GM19043 (cell line): ENCODE results near the gene KIF5A.

Source experiments
- ATAC-seq: cut with Tn5 transposase; IDR thresholded peaks from one replicate; pipeline ENCODE4 v1.9.1; 2021; ENCODE audit warnings: low read depth; ENCODE audit not compliant: unreplicated experiment

The KIF5A gene

DNA sequence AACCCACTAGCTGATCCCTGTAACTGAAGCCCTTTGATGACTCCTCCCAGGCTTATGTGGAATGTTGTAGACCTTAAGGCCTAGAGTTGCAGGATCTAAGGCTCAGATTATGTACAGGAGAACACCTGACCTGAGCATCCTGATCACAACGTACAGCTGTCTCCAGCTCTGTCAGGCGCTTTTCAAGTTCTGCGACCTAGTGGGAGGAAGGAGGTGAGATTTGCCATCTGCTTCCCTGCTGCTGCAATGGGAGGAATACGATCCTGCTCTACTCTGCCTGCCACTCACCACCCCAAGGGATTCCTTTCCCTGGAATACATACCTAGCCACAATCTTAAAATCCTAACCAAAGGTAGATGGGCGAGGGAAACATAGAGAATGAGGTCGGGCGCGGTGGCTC, 16.7 kb upstream of the KIF5A start:
- no peak for ATAC-seq

DNA sequence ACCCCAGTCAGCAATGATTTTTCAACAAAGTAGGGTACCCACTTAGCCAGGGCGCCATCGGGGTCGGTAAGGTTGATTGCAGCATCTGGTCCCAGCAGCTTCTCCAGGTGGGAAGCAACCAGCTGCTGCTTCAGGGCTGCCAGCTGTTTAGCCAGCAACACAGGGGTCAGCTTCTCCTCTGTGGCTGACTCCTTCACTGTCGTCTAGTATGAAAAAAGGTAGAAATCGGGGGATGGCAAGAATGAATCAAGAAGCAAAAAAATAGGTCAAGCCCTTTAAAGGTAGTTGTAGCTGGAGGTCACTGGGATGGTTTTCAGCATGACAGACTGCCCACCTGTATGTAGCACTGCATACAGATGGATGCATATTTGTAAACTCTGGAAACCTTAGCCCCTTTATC, 15.6 kb upstream of the KIF5A start:
- no peak for ATAC-seq

DNA sequence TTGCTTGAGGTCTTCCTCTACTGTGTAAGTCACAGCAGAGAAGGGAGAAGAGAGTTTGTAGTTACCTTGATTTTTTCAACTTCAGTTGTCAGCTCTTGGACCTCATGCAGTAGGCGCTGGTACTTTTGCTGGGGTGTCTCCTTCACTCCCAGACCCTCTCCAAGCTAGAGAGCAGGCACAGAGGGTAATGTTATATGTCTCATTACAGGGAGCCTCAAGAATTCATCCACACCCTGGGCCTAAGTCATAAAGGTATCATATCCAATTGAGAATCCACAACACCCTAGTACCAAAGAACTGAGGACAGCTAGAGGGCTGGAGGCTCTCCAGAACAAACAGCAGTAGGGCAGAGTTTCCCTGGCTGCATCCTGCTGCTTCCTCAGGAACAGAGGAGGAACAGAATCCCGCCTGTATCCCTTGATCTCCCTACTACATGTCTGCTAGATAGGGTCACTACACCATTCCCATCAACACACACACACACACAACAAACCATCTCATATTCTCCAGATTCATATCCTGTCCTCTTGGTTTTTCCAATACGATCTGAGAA, 14.8 kb upstream of the KIF5A start:
- ATAC-seq: no peak

DNA sequence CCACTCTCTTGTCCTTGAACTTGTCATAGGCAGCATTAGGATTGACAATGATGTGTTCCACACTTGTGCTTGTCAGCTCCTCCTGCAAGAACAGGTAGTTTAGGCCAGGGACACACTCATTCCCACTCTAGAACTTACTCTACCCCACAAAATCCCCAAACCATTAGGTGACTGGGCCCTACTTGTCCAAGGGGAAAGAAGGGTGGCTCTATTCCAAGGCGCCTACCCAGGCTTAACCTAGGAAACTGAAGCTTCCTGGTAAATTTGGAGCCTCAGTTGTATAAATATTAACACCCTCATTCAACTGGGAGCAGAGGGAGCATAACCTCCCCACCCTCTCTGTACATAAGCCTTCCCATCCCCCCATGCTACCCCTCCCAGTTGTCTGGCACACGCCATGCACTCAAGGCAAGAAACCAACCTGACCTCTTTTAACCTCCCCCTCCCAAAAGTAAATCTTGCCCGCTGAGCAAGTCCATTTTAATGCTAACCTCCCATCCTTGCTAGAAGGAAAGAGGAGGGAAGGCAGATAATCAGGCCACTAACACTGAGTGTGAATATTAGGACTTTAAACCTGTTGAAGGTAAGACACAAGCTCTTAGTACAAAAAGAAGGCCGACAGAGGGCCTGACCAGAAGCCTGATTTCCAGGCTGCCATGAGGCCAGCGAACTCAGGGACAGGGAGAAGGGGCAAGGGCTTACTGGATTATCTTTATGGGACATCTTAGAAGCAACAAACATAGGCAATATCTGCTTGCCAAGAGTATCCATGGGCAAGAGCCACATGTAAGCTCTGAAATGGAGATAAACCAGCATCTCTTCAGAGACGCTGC, 13.9 kb upstream of the KIF5A start:
- ATAC-seq: no peak

DNA sequence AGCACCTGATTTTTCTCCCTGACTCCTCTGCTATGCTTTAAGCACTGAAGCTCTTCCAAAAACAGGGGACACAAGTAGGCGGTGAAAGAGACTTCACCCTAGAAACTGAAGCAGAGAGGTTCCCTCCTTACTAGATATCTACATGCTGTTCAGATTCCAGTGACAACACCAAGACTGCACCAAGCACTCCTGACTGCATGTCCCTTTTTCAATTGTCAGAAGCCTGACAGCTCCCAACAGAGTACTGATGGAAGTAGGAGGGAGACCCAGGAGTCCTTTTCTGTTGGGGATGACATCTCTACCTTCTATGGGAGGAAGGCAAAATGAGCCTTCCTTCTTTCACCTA, 13.3 kb upstream of the KIF5A start:
- no peak for ATAC-seq

DNA sequence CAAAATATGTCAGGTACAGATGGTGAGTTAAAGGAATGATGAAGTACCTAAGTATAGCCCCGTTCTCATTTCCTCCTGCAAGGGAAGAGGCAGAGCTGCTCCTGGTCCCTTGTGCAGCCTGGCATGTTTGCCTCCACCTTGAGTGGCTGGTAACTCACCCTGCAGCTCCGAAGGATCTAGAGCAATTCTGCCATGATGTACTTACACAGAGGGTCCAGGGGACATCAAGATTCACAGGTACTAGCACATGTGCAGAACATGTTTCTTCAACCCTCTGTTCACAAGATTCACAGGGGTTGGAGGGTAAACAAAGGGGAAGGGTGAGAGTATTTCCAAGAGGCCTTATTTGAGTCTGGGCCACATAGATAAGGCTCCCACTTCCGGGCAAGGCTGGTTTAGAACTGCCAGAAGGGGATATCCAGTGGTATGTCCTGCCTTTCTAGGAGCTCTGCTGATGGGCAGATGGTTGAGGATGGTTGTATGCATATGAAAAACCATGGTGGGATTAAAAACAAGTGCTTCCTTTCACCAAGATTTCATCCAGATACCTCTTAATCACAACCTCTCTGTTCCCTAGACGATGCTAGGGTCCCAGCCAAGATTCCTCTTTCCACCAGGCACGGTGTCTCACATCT, 10.6 kb upstream of the KIF5A start:
- ATAC-seq: no peak

DNA sequence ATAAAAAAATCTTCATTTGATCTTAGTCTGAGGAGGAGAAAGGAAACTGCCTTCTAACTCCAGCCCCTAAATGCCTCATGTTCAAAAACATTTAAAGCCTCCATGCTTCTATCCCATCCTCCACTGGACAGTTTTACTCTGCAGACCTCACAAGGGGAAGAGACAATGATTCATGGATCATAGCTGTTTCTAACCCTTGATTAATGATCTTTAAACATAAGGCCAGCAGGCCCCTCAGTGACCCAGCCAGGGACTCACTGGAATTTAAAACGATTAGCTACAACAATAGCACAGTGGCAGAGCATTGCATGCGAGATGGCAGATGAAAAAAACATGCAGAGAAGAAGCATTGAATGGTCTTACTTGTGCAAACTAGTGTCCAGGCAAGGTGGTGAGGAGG, 8.8 kb upstream of the KIF5A start:
- no peak for ATAC-seq

DNA sequence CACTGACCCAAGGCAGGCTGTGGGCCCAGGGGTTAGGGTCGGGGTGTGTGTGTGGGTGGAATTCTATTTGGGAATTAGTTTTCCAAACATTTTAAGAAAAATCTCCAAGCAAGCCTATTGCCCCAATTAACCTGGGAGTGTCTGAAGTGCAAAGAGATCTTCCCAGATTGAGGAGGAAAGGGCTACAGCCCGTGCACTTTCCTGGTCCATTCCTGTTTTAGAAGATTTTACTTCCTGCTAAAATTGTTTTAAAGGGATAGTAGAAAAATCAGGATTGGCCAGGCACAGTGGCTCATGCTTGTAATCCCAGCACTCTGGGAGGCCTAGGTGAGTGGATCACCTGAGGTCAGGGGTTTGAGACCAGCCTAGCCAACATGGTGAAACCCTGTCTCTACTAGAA, 8.1 kb upstream of the KIF5A start:
- no peak for ATAC-seq

DNA sequence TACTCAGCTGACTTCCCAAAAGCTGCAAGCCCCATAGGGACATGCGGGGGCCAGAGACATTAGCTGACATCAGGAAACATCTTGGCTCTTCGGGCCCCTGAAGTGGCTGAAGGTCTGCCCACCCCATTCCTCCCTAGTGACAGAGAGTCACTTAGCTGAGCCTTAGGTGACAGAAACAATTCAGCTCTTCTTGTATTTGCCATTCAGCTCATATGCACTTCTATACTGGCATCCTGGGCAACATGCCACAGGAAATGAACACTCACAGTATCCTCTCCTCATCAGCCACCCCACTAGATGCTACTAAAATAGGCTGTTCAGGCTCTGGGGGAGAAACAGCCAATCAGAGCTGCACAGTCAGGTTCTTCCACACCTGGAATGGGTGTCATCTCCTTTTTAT, 6.3 kb upstream of the KIF5A start:
- ATAC-seq: no peak

DNA sequence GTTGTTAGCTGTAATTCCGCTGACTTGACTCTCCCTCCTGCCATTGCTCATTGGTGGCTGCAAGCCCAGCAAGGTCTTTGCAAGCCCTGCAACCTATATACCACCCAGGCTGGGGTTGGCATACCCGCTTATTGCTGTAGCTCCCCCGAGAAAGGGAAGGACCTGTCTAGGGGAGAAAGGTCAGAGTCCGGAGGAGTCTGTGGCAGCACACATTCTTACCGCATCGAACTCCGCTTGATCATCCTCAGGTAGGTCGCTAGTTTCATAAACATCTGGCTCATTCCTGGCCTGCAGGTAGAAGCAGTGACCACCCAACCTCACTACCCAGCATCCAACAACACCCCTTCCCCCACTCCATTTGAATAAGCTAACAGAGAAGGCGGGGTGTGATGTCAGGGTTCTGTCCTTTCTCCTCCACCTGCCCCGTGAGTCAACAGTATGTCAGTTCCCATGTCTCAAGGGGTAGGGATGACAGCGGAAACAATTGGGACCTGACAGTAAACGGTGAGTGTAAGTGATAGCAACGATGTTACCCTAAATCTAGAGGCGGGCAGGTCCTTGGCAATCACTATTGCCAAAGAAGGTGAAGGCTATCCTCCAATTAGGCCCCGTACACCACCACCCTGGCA, 3.9 kb upstream of the KIF5A start:
- ATAC-seq: no peak

DNA sequence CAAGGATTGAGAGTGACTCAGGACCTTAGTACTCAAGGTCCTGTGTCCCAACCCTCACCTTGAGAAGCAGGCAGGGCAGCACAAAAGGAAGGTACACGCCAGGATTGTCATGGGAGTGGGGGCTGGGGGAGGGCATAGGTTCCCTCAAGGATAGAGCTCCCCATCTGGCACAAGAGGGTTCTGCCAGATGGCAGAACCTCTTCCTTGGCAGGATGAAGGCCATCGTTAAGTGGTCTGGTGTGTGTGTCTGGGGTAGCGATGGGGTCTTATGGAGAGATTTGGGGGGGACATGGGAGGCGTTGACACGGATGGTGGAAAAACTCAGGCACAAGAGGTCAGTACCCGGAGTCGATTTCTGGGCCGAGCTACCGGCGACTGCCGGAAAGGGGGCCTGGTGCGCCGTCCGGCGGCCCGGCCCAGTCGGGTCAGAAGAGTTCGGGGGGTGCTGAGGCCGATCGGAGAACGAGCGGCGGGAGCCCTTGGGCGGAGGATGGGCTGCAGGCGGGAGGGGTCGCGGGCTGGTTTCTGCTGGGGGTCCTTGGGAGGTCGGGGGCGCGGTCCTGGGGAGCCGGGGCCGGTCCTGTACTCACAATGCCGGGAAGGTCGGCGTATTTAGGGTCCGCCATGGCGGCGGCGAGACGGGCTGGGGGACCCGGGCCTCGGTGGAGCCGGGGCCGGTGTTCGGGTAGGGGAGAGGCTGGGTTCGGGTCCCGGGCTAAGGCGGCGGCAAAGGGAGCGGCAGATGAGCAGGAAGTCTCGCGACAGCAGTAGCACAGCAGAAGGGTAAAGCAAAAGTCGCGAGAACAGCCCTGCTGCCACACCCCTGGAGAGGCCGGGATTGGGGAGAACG, 3.2 kb upstream of the KIF5A start, which contains the start of gene DCTN2:
TSS of gene DCTN2 (minus strand) at position 755 of the 850 bp plus-strand sequence. CDS start at position 626, 129 bp downstream.
- ATAC-seq: peak; percentile 99

DNA sequence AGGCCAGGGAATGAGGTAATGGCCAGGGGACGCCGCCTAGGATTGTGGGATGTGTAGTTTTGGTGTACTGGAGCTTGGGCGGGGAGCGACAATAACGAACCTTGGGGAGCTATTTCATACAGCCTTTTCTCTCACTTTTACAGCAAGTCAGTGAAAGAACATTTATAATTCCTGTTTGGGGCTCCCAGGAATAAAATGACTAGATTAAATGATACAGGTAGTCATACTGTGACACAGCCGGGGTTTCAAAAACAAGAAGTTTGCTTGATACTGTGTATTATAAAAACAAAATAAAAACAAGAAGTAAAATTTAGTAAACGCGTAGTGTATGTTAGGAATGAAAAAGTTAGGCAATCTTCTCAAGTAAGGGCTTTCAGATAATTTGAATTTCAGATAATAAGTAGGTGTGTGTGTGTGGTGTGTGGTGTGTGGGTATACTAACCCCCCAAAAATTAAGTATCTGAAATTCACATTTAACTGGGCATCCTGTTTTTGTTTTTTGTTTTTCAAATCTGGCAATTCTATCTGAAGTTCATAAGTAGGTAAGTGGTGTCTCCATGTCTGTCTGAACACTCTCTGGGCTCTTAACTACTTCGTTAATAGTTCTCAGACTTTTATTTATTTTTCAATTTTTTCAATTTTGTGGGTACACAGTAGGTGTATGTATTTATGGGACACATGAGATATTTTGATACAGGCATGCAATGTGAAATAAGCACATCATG, 2.4 kb upstream of the KIF5A start:
- no peak for ATAC-seq

DNA sequence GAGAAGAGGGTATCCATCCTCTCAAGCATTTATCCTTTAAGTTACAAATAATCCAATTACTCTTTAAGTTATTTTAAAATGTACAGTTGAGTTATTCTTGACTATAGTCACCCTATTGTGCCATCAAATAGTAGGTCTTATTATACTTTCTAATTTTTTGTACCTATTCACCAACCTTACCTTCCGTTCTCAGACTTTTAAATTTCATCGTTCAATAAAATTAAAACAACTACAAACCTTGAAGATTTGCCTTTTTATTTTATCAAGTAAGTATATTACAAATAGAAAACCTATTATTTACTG, 1.9 kb upstream of the KIF5A start:
- ATAC-seq: no peak

DNA sequence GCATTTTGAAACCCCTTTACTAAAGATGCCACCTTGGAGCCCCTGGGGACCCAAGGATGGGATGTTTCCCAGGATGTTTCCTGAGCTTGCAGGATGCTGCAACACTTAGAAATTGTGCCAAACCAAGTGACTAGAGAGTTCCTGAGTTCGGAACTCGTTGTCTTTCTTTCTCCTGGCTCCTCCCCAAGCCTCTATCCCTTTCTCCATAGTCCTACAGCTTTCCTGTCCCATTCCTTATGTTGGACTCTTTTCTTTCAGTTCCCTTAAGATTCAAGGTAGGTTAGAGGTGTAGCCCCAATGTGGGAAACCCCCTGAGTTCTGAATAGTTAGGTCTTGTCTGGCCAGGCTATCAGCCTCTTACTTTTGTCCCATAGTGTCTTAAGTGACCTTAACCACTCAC, 1.4 kb upstream of the KIF5A start:
- ATAC-seq: no peak

DNA sequence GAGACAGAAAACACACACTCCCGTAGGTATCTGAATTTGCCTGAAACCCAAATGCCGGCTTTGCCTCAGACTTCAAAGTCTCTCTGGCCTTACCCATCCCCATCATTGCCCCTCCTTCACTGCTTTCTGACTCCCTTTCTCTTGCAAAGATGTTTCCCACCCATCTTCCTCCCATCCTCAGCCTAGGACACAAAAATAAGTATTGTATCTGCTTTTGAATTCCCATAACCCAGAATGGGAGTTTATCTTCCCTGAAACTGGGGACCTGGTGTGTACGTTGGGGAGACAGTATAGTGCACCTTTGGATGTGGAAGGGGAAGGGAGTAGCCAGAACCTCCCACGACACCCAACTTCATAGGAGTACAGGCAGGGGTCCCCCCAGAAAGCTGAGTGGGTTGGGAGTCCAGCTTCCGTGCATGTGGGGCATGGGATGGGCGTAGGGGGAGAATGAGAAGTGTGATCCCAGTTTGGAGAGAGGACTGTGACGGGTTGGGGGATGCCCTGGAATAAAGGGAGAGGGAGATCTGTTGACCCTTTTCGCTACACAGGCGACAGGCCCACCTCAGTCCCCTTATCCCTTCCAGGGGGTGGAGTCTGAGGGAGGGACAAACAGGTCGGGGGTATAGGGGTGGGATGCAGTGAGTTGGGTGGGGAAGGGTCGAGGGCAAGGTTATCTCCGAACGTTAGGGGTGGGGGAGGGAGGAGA, 488 bp upstream of the KIF5A start:
- ATAC-seq: no peak

DNA sequence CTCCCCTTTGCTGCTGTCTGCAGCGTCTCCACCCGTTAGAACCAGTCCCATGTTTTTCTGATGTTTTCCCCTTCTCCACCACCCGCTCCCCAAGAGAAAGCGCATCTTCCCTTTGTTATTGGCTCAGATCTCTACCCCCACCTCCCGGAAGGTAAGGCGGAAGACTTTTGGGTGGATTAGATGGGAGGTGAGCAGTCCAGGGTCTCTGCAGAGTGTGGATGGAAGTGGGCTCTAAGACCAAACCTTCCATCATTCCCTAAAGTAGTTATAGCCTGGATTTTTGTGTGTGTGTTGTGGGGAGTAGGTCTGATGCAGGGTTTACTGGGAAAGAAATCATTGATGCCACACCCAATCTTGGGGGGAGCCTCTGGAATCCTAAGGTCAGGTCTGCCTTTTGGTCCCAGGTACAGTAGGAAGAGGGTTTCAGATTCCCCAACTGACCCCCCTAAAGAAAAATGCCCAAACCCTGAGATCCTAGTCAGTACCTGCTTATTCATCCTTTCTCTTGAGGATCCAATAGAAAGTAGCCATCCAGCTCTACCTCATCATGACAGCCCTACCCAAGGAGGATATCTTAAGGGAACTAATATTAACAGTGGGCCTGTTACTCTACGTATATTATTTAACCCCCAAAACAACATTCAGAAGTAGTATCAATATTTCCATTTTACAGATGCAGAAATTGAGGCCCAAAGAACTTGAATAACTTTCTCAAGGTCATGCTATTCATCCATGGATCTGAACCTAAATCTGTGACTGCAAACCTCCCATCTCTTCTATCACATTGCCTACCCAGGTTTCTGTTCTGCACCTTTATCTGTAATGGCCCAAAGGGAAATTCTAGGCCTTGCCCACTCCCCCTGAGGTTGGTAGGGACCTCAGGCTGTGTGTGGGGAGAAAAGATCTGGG, 1.1 kb downstream of the KIF5A start:
- ATAC-seq: no peak

DNA sequence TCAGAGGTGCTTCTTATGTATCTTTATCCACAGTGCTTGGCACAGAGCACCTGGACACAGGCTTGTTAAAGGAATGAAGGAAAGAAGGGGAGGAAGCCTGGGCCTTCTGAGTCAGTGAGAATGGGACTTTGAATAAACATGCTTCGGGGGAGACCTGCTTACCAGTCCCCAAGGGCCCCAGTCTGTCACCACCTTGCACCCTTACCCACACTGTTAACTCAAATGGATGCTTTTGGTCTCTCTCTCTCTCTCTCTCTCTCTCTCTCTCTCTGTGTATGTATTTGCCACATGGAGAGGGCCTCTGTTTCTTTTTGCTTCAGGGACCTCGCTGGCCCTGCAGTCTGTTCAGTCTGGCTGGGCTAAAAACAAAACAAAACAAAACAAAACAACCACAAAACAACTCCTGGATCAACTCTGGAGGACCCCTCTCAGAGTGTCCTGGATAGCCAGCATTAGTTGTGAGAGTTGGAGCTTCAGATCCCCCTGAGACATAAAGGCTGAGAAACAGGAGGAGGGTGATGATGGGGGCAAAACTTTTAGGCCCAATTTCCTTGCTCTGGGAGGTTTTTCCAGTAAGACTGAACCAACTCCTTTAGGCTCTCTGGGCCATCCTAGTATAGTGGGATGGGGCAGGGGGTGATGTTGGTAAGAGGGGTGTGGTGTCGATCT, 1.9 kb downstream of the KIF5A start:
- no peak for ATAC-seq

DNA sequence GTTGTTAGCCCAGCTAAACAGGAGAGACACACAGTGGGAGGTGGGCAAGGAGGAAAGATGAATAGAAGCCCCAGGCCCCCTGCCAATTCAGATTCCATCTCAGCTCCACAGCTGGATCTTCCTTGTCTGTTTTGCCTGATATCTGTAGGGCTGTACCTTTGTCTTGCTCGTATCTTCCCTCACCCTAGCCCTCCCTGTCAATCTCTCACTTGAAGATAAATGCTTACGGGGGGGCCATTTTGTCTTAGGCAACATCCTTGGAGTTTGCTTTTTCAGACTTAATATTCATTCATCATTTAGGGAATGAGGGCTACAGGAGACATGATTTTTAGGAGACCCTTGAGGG, 2.4 kb downstream of the KIF5A start:
- ATAC-seq: no peak
